IMR-90 (cell line): Measurements from ENCODE around the gene ZNRF4. TPM values are rescaled to one million over a fixed set of nuclear protein-coding genes. Genes with fewer than 3 reads are reported as not detected.

Source experiments
- ATAC-seq: fragments of 200-7000 bp; cut with Tn5 transposase; 2 replicates; pipeline ENCODE4 v1.9.1; 2020; ENCODE audit warnings: low read depth, mild to moderate bottlenecking, moderate library complexity
- BruUV-seq: library from RNA; stranded (reverse); fragments of 400-500 nt; replicated peaks from 2 replicates; lab custom pipeline; 2021; lab: Mats Ljungman, UMichigan
- CTCF ChIA-PET: fragments of 300-600 bp; formaldehyde crosslinking; extraction: SDS; loops from one replicate; lab custom pipeline; 2021; ENCODE audit warnings: antibody characterized with exemption; lab: Yijun Ruan, JAX
- POLR2A ChIA-PET: fragments of 300-600 bp; sonication (Branson Sonifier 250); formaldehyde crosslinking; loops from one replicate; lab custom pipeline; 2022; ENCODE audit warnings: antibody characterized with exemption; ENCODE audit not compliant: unreplicated experiment; lab: Charles Lee
- DNase-seq: peaks from one replicate; pipeline ENCODE4 v3.0.0; 2013
- H2AFZ ChIP-seq: replicated peaks from 2 replicates; pipeline ENCODE3; 2013; ENCODE audit warnings: low read length, mild to moderate bottlenecking; ENCODE audit not compliant: poor library complexity
- H2AK5ac ChIP-seq: 2 replicates; pipeline ENCODE4 v1.6.1; 2013; ENCODE audit warnings: low read depth, low read length, inconsistent platforms
- H2AK9ac ChIP-seq: replicated peaks from 2 replicates; pipeline ENCODE3; 2013; ENCODE audit warnings: mild to moderate bottlenecking, low read depth, low read length, moderate library complexity; ENCODE audit not compliant: poor library complexity
- H2BK120ac ChIP-seq: 2 replicates; pipeline ENCODE4 v1.6.1; 2013; ENCODE audit warnings: low read depth, low read length, inconsistent platforms
- H2BK15ac ChIP-seq: 3 replicates; pipeline ENCODE4 v1.6.1; 2013; ENCODE audit warnings: low read depth, low read length, inconsistent platforms
- H2BK20ac ChIP-seq: 2 replicates; pipeline ENCODE4 v1.6.1; 2013; ENCODE audit warnings: low read depth, mild to moderate bottlenecking, inconsistent platforms, low read length, moderate library complexity
- H2BK5ac ChIP-seq: 2 replicates; pipeline ENCODE4 v1.6.1; 2013; ENCODE audit warnings: mild to moderate bottlenecking, low read depth, low read length, inconsistent platforms; ENCODE audit not compliant: poor library complexity, severe bottlenecking
- H3K14ac ChIP-seq: replicated peaks from 2 replicates; pipeline ENCODE4 v1.6.1; 2013; ENCODE audit warnings: low read depth, low read length, inconsistent platforms
- H3K18ac ChIP-seq: 2 replicates; pipeline ENCODE4 v1.6.1; 2013; ENCODE audit warnings: low read depth, low read length, control low read depth
- H3K23ac ChIP-seq: 2 replicates; pipeline ENCODE4 v1.6.1; 2013; ENCODE audit warnings: low read depth, low read length, inconsistent platforms
- H3K27ac ChIP-seq: 2 replicates; pipeline ENCODE4 v1.5.1; 2013; ENCODE audit warnings: mild to moderate bottlenecking, control low read depth, low read length; ENCODE audit not compliant: insufficient read depth
- H3K27me3 ChIP-seq: 2 replicates; pipeline ENCODE4 v1.6.1; 2013; ENCODE audit warnings: low read length; ENCODE audit not compliant: control insufficient read depth, insufficient read depth
- H3K36me3 ChIP-seq: 2 replicates; pipeline ENCODE4 v1.6.1; 2013; ENCODE audit warnings: low read length, mixed read lengths; ENCODE audit not compliant: control insufficient read depth, insufficient read depth
- H3K4ac ChIP-seq: 2 replicates; pipeline ENCODE4 v1.6.1; 2013; ENCODE audit warnings: low read depth, low read length, inconsistent platforms
- H3K4me1 ChIP-seq: 2 replicates; pipeline ENCODE4 v1.6.1; 2013; ENCODE audit warnings: low read length, mixed read lengths; ENCODE audit not compliant: control insufficient read depth, insufficient read depth
- H3K4me2 ChIP-seq: 2 replicates; pipeline ENCODE4 v1.6.1; 2013; ENCODE audit warnings: low read depth, mild to moderate bottlenecking, control low read depth, low read length, moderate library complexity
- H3K4me3 ChIP-seq: 2 replicates; pipeline ENCODE4 v1.5.1; 2013; ENCODE audit warnings: low read depth, mild to moderate bottlenecking, control low read depth, low read length, moderate library complexity; ENCODE audit not compliant: insufficient read depth
- H3K56ac ChIP-seq: 2 replicates; pipeline ENCODE4 v1.6.1; 2013; ENCODE audit warnings: low read length, inconsistent platforms; ENCODE audit not compliant: insufficient read depth; ENCODE audit errors: extremely low read depth
- H3K79me1 ChIP-seq, 2 experiments: 2 replicates each; pipeline ENCODE4 v1.6.1; 2013; ENCODE audit warnings: low read length in 2 of 2, inconsistent platforms in 1 of 2, low read depth in 1 of 2
- H3K9ac ChIP-seq: 2 replicates; pipeline ENCODE4 v1.6.1; 2013; ENCODE audit warnings: low read depth, low read length, control low read depth
- H3K9me1 ChIP-seq: 2 replicates; pipeline ENCODE4 v1.6.1; 2013; ENCODE audit warnings: low read length, inconsistent platforms; ENCODE audit not compliant: insufficient read depth
- H3K9me3 ChIP-seq: 2 replicates; pipeline ENCODE4 v1.6.1; 2013; ENCODE audit warnings: low read length; ENCODE audit not compliant: control insufficient read depth, insufficient read depth
- H4K20me1 ChIP-seq: 2 replicates; pipeline ENCODE4 v1.6.1; 2013; ENCODE audit warnings: low read length, inconsistent platforms; ENCODE audit not compliant: insufficient read depth
- H4K5ac ChIP-seq: 2 replicates; pipeline ENCODE4 v1.6.1; 2013; ENCODE audit warnings: mild to moderate bottlenecking, low read depth, low read length, control low read depth
- H4K8ac ChIP-seq, 2 experiments: 2 replicates each; pipeline ENCODE4 v1.6.1; 2013; ENCODE audit warnings: low read depth in 2 of 2, low read length in 2 of 2, control low read depth in 1 of 2, inconsistent platforms in 1 of 2
- H4K91ac ChIP-seq: 2 replicates; pipeline ENCODE4 v1.6.1; 2013; ENCODE audit warnings: low read depth, low read length, inconsistent platforms; ENCODE audit not compliant: insufficient read depth
- BHLHE40 ChIP-seq: fragments of 150-350 bp; IDR thresholded peaks from 2 replicates; pipeline ENCODE4 v1.6.1; 2016; ENCODE audit warnings: mild to moderate bottlenecking, low read depth, low read length
- CEBPB ChIP-seq: IDR thresholded peaks from 2 replicates; pipeline ENCODE4 v1.6.1; 2012; ENCODE audit warnings: low read depth, low read length, improper control_type of control experiment
- CHD1 ChIP-seq: IDR thresholded peaks from 2 replicates; pipeline ENCODE4 v1.6.1; 2012; ENCODE audit warnings: low read depth, low read length, improper control_type of control experiment
- FOS ChIP-seq: fragments of 150-350 bp; IDR thresholded peaks from 2 replicates; pipeline ENCODE4 v1.6.1; 2016; ENCODE audit warnings: low read depth, low read length
- MAFK ChIP-seq: IDR thresholded peaks from 2 replicates; pipeline ENCODE4 v1.6.1; 2012; ENCODE audit warnings: low read depth, low read length, improper control_type of control experiment
- MAZ ChIP-seq: IDR thresholded peaks from 2 replicates; pipeline ENCODE4 v1.6.1; 2012; ENCODE audit warnings: low read depth, mild to moderate bottlenecking, low read length, improper control_type of control experiment, moderate library complexity, borderline replicate concordance
- MXI1 ChIP-seq: IDR thresholded peaks from 2 replicates; pipeline ENCODE4 v1.6.1; 2012; ENCODE audit warnings: low read depth, mild to moderate bottlenecking, low read length, moderate library complexity, borderline replicate concordance
- NFE2L2 ChIP-seq: fragments of 150-350 bp; IDR thresholded peaks from 2 replicates; pipeline ENCODE4 v1.6.1; 2016; ENCODE audit warnings: low read depth, mild to moderate bottlenecking, low read length
- POLR2A ChIP-seq: IDR thresholded peaks from 2 replicates; pipeline ENCODE4 v1.6.1; 2012; ENCODE audit warnings: mild to moderate bottlenecking, low read depth, low read length
- RAD21 ChIP-seq: IDR thresholded peaks from 2 replicates; pipeline ENCODE4 v1.6.1; 2012; ENCODE audit warnings: low read length, improper control_type of control experiment
- RCOR1 ChIP-seq: IDR thresholded peaks from 2 replicates; pipeline ENCODE4 v1.6.1; 2012; ENCODE audit warnings: mild to moderate bottlenecking, low read length, improper control_type of control experiment; ENCODE audit not compliant: insufficient replicate concordance
- RFX5 ChIP-seq: IDR thresholded peaks from 2 replicates; pipeline ENCODE4 v1.8.0; 2012; ENCODE audit warnings: low read depth, mild to moderate bottlenecking, low read length, moderate library complexity
- SMC3 ChIP-seq: fragments of 150-350 bp; IDR thresholded peaks from 2 replicates; pipeline ENCODE4 v1.6.1; 2016; ENCODE audit warnings: low read depth, mild to moderate bottlenecking, antibody characterized with exemption, low read length, moderate library complexity
- WGBS, 2 experiments: methylation state at CpG; one replicate each; pipeline versions ENCODE4 v1.1.5 to v1.1.7; 2013; ENCODE audit warnings: missing lambda C conversion rate in 2 of 2; ENCODE audit not compliant: insufficient read length in 1 of 2; ENCODE audit errors: extremely low coverage in 2 of 2; 5-methylcytosine and 5-hydroxymethylcytosine counted together
- dilution Hi-C: fragments of 300-500 bp; cut with HindIII; formaldehyde crosslinking; loops from one replicate; pipeline ENCODE4 v1.14.3; 2018; ENCODE audit warnings: low sequenced_read_pairs; ENCODE audit not compliant: unreplicated experiment
- in situ Hi-C: fragments of 300-500 bp; cut with MboI; formaldehyde crosslinking; loops from 3 replicates; pipeline ENCODE4 v1.14.3; 2019; ENCODE audit warnings: low sequenced_read_pairs, inconsistent platforms, mixed read lengths
- intact Hi-C: fragments of 100-400 bp; cut with micrococcal nuclease; formaldehyde crosslinking; loops from 2 replicates; pipeline ENCODE4 v1.10.0; 2022
- polyA plus RNA-seq, 3 experiments: library from polyadenylated mRNA; depleted of rRNA; stranded (reverse); fragments of >200 nt; gene quantifications; 2 replicates each; pipeline ENCODE4 v1.2.3, GENCODE V29; 2012; ENCODE audit warnings: low replicate concordance in 1 of 3
- total RNA-seq: library from RNA; depleted of rRNA; stranded (reverse); fragments of >200 nt; gene quantifications from 2 replicates; pipeline ENCODE4 v1.2.3, GENCODE V29; 2012
- TF ChIP-seq, protein P1 (sequence below): fragments of 150-350 bp; IDR thresholded peaks from 2 replicates; pipeline ENCODE4 v1.6.1; 2016; ENCODE audit warnings: low read depth, mild to moderate bottlenecking, low read length, moderate library complexity, borderline replicate concordance
- TF ChIP-seq, protein P2 (sequence below): fragments of 150-350 bp; IDR thresholded peaks from 2 replicates; pipeline ENCODE4 v1.6.1; 2017; ENCODE audit warnings: mild to moderate bottlenecking, antibody characterized with exemption, low read length, low read depth
- TF ChIP-seq, protein P3 (sequence below): conservative IDR thresholded peaks from 2 replicates; pipeline ENCODE4 v1.5.1; 2012; ENCODE audit warnings: mild to moderate bottlenecking, low read depth, low read length, improper control_type of control experiment

The ZNRF4 gene
- total and polyA plus RNA-seq, 2 of the 4 experiments (the other 2 are of a cell fraction) = not detected

DNA sequence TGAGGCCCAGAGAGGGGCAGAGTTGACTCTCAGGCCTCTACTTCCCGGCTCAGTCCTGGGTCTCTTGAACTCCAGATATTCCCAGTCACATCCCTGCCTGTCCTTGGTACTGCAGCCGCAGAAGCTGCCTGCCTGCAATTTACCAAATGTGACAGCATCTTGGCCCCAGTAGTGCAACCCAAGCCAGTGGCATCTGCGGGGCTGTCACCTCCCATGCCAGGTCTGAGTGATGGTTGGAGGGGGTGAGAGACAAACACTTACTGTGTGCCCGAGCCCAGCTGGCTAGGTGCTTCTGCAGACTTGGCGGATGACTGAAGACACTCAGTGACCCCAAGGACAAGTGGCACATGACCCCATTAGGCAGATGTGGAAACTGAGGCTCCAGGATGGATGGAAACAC is 18.4 kb downstream of the ZNRF4 start:
- no peak for ATAC-seq
- H3K4ac ChIP-seq = no peak overlapping the region
- H3K36me3 ChIP-seq = no peaks in the 10 kb centered on the region
- no peak overlapping the region for H3K14ac ChIP-seq
- no peak overlapping the region for H3K18ac ChIP-seq
- no peak overlapping the region for H4K91ac ChIP-seq
- no peak overlapping the region for H3K56ac ChIP-seq
- H3K79me1 ChIP-seq = no peaks in the 10 kb centered on the region
- in situ Hi-C loops (no loop called here), intact Hi-C loops (no loop called here), dilution Hi-C loops (no loop called here)
- H3K27ac ChIP-seq = no peak overlapping the region
- no peak overlapping the region for H3K4me2 ChIP-seq
- 0 out of 2 replicates have a peak, but pooled peaks cover under 1% of the 10 kb centered on the region for H3K9me3 ChIP-seq
- H2AFZ ChIP-seq = no peak overlapping the region
- no peak overlapping the region for H2BK5ac ChIP-seq
- H2BK120ac ChIP-seq = no peak overlapping the region
- H3K23ac ChIP-seq = no peak overlapping the region
- ChIA-PET POLR2A (no interaction called here), CTCF (no interaction called here)
- no peak overlapping the region for H2BK20ac ChIP-seq
- H2AK9ac ChIP-seq = no peak overlapping the region
- H3K4me3 ChIP-seq = no peak overlapping the region
- H3K4me1 ChIP-seq = no peaks in the 10 kb centered on the region
- no peak for DNase-seq
- no peak overlapping the region for H3K9ac ChIP-seq
- no peak overlapping the region for H2AK5ac ChIP-seq
- WGBS, 2 experiments = 75% methylated on average over 3 of the region's 5 CpGs; no CpG with 5 or more reads in 1 of the 2 experiments
- no peaks in the 10 kb centered on the region for H3K9me1 ChIP-seq
- no peak for TF ChIP-seq NFE2L2
- no peak for TF ChIP-seq CHD1
- TF ChIP-seq RFX5 = no peak
- TF ChIP-seq, protein P1, sequence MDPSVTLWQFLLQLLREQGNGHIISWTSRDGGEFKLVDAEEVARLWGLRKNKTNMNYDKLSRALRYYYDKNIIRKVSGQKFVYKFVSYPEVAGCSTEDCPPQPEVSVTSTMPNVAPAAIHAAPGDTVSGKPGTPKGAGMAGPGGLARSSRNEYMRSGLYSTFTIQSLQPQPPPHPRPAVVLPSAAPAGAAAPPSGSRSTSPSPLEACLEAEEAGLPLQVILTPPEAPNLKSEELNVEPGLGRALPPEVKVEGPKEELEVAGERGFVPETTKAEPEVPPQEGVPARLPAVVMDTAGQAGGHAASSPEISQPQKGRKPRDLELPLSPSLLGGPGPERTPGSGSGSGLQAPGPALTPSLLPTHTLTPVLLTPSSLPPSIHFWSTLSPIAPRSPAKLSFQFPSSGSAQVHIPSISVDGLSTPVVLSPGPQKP = no peak
- no peak for TF ChIP-seq MAFK
- no peak for TF ChIP-seq BHLHE40
- TF ChIP-seq, protein P2, sequence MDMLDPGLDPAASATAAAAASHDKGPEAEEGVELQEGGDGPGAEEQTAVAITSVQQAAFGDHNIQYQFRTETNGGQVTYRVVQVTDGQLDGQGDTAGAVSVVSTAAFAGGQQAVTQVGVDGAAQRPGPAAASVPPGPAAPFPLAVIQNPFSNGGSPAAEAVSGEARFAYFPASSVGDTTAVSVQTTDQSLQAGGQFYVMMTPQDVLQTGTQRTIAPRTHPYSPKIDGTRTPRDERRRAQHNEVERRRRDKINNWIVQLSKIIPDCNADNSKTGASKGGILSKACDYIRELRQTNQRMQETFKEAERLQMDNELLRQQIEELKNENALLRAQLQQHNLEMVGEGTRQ = no peak
- TF ChIP-seq, protein P3, sequence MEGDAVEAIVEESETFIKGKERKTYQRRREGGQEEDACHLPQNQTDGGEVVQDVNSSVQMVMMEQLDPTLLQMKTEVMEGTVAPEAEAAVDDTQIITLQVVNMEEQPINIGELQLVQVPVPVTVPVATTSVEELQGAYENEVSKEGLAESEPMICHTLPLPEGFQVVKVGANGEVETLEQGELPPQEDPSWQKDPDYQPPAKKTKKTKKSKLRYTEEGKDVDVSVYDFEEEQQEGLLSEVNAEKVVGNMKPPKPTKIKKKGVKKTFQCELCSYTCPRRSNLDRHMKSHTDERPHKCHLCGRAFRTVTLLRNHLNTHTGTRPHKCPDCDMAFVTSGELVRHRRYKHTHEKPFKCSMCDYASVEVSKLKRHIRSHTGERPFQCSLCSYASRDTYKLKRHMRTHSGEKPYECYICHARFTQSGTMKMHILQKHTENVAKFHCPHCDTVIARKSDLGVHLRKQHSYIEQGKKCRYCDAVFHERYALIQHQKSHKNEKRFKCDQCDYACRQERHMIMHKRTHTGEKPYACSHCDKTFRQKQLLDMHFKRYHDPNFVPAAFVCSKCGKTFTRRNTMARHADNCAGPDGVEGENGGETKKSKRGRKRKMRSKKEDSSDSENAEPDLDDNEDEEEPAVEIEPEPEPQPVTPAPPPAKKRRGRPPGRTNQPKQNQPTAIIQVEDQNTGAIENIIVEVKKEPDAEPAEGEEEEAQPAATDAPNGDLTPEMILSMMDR = no peak
- no peak for TF ChIP-seq MXI1
- TF ChIP-seq RAD21 = no peak
- no peak for TF ChIP-seq FOS
- TF ChIP-seq SMC3 = no peak
- no peak for TF ChIP-seq MAZ
- TF ChIP-seq CEBPB = no peak
- no peak for TF ChIP-seq POLR2A
- TF ChIP-seq RCOR1 = no peak
- no peak overlapping the region for H4K5ac ChIP-seq
- BruUV-seq = no TSS peak
- no peaks in the 10 kb centered on the region; the same call in 1 of the 2 replicates for H4K20me1 ChIP-seq
- no peak overlapping the region for H2BK15ac ChIP-seq
- H3K27me3 ChIP-seq = peaks cover 37% of the 10 kb centered on the region
- no peak overlapping the region for H4K8ac ChIP-seq
